ENCODE data around the gene AKT1. TPM values are rescaled to one million over a fixed set of nuclear protein-coding genes. Genes with fewer than 3 reads are reported as not detected.
A peak's percentile ranks its signal among the peaks of the same experiment; 100 is the strongest.

The AKT1 gene
- total and polyA plus RNA-seq, 2 experiments from 2014 or later = 19.2 to 78.7 TPM

DNA sequence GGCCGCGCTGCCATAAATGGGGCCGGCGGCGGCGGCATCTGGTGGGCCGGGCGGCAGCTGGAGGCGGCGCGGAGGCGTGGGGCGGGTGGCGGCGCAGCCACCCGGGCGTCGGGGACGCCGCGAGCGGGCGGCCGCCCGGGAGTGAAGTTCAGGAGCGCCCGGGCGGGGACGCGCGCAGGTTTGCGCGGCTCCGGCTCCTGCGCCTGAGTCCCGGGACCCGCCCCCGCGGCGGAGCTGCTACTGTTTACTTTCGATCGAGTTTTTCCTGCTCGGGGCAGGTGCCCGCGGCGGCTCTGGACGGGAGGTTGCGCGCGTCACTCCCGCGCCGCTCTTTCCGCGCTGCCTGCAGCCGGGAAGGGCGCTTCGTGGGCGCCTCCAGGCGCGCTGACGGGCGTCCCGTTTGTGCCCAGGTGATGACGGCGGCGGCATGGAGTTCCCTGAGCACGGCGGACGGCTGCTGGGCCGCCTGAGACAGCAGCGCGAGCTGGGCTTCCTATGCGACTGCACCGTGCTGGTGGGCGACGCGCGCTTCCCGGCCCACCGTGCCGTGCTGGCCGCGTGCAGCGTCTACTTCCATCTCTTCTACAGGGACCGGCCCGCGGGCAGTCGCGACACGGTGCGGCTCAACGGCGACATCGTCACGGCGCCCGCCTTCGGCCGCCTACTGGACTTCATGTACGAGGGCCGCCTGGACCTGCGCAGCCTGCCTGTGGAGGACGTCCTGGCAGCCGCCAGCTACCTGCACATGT, 5.4 kb upstream of the AKT1 start, which contains the start of gene ZBTB42:
Gene ZBTB42, plus strand, starts transcription at position 331 of the 749 bp plus-strand sequence. Its CDS starts 97 bp downstream, at position 428.
- Histone ChIP-seq H3K36me3 (ENCODE audit: insufficient read depth) (no peaks in the 10 kb centered on the region), H2AFZ (peak within 1 kb of the TSS; percentile 99), H4K20me1 (replicated peaks; ENCODE audit: insufficient read depth) (no peaks in the 10 kb centered on the region), H3K4me3 (peak within 1 kb of the TSS; percentile 95), H3K27ac (ENCODE audit: low read depth) (no peak within 1 kb of the TSS), H3K27me3 (ENCODE audit: insufficient read depth) (peaks cover 61% of the 10 kb centered on the region), H3K4me1 (ENCODE audit: insufficient read depth) (peaks cover 29% of the 10 kb centered on the region), H3K4me2 (peak within 1 kb of the TSS; percentile 99), H3K9me2 (ENCODE audit: insufficient read depth) (no peaks in the 10 kb centered on the region), H3F3A (replicated peaks; ENCODE audit: low read depth) (peaks cover 12% of the 10 kb centered on the region; the same call in 1 of the 2 replicates), H3K79me2 (replicated peaks; ENCODE audit: insufficient read depth) (no peaks in the 10 kb centered on the region)
- Mint-ChIP-seq H3K27ac (0 out of 2 replicates have a peak within 1 kb of the TSS, but pooled peaks have one; percentile 8), H3K4me3 (peak within 1 kb of the TSS; percentile 81), H3K4me1 (peaks cover 35% of the 10 kb centered on the region), H3K36me3 (ENCODE audit: low read depth) (no peaks in the 10 kb centered on the region), H3K9me3 (no peaks in the 10 kb centered on the region; the same call in 2 of the 3 replicates), H3K27me3 (ENCODE audit: insufficient read depth, low read depth, poor library complexity) (peaks cover 58% of the 10 kb centered on the region)
- peak; percentile 74 for DNase-seq (ENCODE audit: low spot score)
- ATAC-seq = peak; percentile 7
- TF ChIP-seq, protein P1, sequence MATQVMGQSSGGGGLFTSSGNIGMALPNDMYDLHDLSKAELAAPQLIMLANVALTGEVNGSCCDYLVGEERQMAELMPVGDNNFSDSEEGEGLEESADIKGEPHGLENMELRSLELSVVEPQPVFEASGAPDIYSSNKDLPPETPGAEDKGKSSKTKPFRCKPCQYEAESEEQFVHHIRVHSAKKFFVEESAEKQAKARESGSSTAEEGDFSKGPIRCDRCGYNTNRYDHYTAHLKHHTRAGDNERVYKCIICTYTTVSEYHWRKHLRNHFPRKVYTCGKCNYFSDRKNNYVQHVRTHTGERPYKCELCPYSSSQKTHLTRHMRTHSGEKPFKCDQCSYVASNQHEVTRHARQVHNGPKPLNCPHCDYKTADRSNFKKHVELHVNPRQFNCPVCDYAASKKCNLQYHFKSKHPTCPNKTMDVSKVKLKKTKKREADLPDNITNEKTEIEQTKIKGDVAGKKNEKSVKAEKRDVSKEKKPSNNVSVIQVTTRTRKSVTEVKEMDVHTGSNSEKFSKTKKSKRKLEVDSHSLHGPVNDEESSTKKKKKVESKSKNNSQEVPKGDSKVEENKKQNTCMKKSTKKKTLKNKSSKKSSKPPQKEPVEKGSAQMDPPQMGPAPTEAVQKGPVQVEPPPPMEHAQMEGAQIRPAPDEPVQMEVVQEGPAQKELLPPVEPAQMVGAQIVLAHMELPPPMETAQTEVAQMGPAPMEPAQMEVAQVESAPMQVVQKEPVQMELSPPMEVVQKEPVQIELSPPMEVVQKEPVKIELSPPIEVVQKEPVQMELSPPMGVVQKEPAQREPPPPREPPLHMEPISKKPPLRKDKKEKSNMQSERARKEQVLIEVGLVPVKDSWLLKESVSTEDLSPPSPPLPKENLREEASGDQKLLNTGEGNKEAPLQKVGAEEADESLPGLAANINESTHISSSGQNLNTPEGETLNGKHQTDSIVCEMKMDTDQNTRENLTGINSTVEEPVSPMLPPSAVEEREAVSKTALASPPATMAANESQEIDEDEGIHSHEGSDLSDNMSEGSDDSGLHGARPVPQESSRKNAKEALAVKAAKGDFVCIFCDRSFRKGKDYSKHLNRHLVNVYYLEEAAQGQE (IDR thresholded peaks at IDR 0.05; ENCODE audit: unreplicated experiment) = no peak
- TF ChIP-seq POLR2AphosphoS5 (IDR thresholded peaks at IDR 0.05; ENCODE audit: low read depth) (no peak), ZNF331 (CRISPR knock-in tag; IDR thresholded peaks at IDR 0.05; ENCODE audit: low read depth) (no peak), CREB1 (CRISPR knock-in tag; IDR thresholded peaks at IDR 0.05; ENCODE audit: low read depth) (no peak), STAT1 (IDR thresholded peaks at IDR 0.05; ENCODE audit: unreplicated experiment) (no peak), CTCF (conservative IDR thresholded peaks at IDR 0.05; ENCODE audit: low read depth in 2 of 2) (no peak), EZH2 (IDR thresholded peaks at IDR 0.05; ENCODE audit: low read depth, unreplicated experiment) (no peak), EZH2phosphoT487 (IDR thresholded peaks at IDR 0.05; ENCODE audit: unreplicated experiment) (no peak), NANOG (IDR thresholded peaks at IDR 0.05; ENCODE audit: borderline replicate concordance) (no peak), ETS1 (IDR thresholded peaks at IDR 0.05) (no peak), ZNF114 (CRISPR knock-in tag; IDR thresholded peaks at IDR 0.05) (no peak), JUNB (IDR thresholded peaks at IDR 0.05; ENCODE audit: unreplicated experiment) (no peak)
- TF ChIP-seq, protein P2, sequence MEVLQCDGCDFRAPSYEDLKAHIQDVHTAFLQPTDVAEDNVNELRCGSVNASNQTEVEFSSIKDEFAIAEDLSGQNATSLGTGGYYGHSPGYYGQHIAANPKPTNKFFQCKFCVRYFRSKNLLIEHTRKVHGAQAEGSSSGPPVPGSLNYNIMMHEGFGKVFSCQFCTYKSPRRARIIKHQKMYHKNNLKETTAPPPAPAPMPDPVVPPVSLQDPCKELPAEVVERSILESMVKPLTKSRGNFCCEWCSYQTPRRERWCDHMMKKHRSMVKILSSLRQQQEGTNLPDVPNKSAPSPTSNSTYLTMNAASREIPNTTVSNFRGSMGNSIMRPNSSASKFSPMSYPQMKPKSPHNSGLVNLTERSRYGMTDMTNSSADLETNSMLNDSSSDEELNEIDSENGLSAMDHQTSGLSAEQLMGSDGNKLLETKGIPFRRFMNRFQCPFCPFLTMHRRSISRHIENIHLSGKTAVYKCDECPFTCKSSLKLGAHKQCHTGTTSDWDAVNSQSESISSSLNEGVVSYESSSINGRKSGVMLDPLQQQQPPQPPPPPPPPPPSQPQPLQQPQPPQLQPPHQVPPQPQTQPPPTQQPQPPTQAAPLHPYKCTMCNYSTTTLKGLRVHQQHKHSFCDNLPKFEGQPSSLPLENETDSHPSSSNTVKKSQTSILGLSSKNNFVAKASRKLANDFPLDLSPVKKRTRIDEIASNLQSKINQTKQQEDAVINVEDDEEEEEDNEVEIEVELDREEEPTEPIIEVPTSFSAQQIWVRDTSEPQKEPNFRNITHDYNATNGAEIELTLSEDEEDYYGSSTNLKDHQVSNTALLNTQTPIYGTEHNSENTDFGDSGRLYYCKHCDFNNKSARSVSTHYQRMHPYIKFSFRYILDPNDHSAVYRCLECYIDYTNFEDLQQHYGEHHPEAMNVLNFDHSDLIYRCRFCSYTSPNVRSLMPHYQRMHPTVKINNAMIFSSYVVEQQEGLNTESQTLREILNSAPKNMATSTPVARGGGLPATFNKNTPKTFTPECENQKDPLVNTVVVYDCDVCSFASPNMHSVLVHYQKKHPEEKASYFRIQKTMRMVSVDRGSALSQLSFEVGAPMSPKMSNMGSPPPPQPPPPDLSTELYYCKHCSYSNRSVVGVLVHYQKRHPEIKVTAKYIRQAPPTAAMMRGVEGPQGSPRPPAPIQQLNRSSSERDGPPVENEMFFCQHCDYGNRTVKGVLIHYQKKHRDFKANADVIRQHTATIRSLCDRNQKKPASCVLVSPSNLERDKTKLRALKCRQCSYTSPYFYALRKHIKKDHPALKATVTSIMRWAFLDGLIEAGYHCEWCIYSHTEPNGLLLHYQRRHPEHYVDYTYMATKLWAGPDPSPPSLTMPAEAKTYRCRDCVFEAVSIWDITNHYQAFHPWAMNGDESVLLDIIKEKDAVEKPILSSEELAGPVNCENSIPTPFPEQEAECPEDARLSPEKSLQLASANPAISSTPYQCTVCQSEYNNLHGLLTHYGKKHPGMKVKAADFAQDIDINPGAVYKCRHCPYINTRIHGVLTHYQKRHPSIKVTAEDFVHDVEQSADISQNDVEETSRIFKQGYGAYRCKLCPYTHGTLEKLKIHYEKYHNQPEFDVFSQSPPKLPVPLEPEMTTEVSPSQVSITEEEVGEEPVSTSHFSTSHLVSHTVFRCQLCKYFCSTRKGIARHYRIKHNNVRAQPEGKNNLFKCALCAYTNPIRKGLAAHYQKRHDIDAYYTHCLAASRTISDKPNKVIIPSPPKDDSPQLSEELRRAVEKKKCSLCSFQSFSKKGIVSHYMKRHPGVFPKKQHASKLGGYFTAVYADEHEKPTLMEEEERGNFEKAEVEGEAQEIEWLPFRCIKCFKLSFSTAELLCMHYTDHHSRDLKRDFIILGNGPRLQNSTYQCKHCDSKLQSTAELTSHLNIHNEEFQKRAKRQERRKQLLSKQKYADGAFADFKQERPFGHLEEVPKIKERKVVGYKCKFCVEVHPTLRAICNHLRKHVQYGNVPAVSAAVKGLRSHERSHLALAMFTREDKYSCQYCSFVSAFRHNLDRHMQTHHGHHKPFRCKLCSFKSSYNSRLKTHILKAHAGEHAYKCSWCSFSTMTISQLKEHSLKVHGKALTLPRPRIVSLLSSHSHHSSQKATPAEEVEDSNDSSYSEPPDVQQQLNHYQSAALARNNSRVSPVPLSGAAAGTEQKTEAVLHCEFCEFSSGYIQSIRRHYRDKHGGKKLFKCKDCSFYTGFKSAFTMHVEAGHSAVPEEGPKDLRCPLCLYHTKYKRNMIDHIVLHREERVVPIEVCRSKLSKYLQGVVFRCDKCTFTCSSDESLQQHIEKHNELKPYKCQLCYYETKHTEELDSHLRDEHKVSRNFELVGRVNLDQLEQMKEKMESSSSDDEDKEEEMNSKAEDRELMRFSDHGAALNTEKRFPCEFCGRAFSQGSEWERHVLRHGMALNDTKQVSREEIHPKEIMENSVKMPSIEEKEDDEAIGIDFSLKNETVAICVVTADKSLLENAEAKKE (CRISPR knock-in tag; IDR thresholded peaks at IDR 0.05) = no peak

All from GM23338 (cell line).